GM21367 (cell line): Measurements from ENCODE around the gene ETHE1.

Experiments used
- ATAC-seq: cut with Tn5 transposase; IDR thresholded peaks from one replicate; pipeline ENCODE4 v1.9.1; 2021; ENCODE audit not compliant: unreplicated experiment

Gene ETHE1

DNA sequence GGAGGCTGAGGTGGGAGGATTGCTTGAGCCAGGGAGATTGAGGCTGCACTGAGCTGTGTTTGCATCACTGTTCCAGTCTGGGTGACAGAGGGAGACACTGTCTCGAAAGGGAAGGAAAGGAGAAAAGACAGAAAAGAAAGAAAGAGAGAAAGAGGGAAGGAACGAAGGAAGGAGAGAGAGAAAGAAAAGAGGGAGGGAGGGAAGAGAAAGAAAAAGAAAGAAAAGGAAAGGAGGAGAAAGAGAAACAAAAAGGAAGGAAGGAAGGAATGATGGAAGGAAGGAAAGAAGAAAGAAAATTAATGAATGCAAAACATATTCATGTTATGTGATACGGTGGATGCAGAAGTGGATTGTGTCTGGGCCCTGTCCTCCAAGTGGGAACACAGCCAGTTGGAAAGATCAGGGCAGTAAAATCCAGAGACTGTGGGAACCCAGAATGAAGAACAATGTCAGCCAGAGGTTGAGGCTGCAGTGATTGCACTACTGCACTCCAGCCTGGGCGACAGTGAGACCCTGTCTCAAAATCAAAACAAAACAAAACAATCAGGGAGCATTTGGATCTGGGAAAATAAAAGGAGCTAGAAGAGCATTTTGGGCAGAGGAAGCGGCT, 28.7 kb downstream of the ETHE1 start:
- no peak for ATAC-seq

DNA sequence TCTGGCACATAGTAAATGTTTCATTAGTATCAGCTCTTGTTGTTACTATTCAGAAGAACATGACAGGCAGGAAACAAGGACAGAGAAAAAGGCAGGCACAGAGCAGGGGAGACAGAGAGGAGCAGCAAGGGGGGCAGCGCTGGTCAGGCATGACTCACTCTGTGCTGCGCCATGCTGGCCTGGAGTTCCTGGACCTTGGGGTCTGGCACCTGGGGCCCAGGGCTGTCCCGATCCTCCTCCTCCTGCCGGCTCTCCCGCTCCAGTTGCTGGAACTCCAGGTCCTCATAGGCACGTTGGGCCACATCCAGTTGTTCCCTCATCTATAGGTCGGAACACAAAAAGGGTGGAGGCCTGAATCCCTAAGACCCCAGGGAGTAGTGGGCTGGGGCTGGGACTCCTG, 30.0 kb downstream of the ETHE1 start:
- no peak for ATAC-seq

DNA sequence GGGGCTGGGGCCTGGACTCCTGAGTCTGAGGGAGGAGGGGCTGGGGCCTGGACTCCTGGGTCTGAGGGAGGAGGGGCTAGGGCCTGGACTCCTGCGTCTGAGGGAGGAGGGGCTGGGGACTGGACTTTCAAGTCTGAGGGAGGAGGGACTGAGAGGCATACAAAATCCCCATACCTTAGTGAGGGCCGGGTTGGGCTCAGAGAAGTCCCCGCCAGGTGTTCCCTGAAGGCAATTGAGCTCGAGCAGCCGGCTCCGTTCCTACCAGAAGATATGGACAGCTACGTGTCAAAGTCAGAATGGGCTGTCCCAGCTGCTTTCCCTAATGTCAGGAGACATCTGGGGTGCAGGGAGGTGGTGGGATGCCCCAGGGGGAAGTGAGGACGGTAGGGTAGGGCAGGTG, 31.9 kb downstream of the ETHE1 start:
- no peak for ATAC-seq

DNA sequence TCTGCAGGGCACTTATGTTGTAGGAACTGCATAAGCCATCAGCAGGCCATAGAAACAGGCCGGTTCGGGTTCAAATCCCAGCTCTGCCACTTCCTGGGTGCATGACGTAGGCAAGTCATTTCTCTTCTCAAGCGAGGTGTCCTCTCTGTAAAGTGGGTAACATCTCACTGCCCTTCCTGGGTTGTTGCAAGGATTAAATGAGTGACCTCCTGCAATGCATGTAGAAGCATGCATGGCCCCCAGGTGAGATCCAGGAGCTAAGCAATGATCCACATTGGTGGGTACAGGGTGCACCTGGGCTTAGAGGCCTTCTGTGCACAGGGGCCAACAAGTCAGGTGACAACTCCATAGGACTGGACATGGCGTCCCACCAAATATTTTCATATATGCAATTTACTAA, 36.2 kb downstream of the ETHE1 start:
- no peak for ATAC-seq

DNA sequence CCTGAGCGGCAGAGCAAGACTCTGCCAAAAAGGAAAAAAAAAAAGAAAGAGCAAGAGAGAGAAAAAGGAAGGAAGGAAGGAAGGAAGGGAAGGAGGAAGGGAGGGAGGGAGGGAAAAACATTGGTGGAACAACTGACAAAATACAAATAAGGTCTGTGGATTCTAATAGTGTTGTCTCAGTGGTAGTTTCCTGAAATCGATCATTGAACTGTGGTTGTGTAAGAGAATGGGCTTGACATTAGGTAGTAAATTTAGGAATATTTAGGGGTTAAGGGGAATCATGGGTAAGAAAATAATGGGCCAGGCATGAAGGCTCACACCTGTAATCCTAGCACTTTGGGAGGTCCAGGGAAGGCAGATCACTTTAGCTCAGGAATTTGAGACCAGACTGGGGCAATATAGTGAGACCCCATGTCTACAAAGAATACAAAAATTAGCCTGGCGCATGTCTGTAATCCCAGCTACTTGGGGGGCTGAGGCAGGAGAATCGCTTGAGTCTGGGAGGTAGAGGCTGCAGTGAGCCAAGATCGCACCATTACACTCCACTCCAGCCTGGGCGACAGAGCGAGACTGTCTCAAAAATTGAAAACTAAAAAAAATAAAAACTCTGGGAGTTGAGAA, 36.9 kb downstream of the ETHE1 start:
- ATAC-seq: no peak

DNA sequence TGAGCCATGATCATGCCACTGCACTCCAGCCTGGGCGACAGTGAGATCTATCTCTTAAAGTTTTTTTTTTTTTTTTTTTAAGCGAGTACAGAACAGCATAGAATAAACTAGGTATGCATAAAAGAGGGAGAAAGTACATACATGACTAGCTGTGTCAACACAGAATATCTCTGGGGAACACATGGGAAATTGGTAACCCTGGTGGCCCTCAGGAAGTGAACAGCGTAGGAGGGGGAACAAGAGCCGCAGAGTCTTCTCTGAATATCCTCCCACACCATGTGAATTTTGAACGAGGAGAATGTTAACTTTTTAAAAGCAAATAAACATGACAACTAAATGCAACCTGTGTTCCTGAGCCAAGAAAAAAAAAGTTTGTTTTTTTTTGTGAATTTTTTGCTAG, 37.7 kb downstream of the ETHE1 start:
- no peak for ATAC-seq

DNA sequence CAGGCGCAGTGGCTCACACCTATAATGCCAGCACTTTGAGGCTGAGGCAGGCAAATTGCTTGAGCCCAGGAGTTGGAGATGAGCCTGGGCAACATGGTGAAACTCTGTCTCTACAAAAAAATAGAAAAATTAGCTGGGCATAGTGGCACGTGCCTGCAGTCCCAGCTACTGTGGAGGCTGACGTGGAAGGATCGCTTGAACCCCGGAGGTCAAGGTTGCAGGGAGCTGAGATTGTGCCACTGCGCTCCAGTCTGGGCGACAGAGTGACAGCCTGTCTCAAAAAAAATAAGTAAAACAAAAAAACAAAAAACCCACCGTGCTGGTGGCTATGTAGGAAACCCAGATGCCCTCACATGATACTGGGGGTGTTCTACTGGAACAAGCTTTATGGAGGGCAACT, 38.8 kb downstream of the ETHE1 start:
- no peak for ATAC-seq

DNA sequence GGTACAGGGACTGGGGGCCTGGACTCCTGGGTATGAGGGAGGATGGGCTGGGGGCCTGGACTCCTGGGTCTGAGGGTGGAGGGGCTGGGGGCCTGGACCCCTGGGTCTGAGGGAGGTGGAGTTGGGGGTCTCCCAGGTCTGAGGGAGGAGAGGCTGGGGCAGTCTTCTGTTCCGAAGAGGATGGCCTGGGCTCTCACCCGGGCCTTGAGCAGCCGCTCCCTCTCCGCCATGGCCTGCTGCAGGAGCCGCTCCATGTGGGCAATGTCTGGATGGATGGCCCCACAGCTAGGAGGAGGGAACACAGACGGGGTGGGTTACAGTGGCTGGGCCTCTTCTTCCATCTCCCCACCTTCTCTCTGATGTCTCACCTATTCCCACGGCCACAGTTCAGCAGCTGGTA, 40.6 kb downstream of the ETHE1 start:
- ATAC-seq: no peak

DNA sequence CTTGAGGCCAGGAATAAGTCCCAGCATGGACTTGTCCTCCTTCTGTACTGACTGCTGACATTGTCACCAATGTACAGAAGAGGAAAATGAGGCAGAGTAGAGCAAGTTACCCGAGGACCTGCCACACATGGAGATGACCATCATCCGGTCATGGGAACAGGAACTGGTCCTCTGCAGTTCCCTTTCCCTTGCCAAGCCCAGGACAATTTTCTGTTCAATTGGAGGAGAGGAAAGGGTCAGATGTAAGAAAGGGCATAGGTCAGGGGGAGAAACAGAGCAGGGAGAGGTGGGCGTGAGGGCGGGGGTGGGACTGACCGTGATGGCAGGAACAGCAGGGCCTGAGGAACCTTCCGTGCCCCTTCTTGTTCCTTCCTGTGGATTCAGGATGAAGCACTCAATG, 41.0 kb downstream of the ETHE1 start:
- ATAC-seq: no peak

DNA sequence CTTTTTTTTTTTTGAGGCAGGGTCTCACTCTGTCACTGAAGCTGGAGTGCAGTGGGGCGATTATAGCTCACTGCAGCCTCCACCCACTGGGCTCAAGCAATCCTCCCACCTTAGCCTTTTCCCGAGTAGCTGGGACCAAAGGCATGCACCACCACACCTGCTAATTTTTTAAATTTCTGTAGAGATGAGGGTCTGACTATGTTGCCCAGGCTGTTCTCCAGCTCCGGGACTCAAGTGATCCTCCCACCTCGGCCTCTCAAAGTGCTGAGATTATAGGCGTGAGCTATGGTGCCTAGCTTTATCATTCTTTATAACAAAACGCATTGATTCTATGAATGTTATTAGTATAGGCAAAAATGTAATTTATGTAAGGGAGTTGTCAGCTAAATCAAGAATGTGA, 43.7 kb downstream of the ETHE1 start:
- no peak for ATAC-seq

DNA sequence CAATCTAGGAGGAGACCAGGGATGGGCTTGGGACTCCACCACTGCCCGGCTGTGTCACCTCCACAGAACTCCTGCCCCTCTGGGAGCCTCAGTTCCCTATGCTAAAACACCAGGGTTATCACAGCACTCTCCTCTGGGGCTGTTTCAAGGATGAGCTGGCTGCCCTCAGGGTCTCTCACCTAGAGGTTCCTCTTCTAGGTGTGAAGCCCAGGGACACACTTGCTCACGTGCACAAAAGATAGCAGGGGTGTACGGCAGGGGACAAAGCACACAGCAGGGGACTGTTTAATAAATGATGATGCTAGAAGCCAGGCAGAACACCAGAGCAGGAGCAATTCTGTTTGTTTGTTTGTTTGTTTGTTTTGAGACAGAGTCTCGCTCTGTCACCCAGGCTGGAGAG, 44.8 kb downstream of the ETHE1 start:
- ATAC-seq: no peak

DNA sequence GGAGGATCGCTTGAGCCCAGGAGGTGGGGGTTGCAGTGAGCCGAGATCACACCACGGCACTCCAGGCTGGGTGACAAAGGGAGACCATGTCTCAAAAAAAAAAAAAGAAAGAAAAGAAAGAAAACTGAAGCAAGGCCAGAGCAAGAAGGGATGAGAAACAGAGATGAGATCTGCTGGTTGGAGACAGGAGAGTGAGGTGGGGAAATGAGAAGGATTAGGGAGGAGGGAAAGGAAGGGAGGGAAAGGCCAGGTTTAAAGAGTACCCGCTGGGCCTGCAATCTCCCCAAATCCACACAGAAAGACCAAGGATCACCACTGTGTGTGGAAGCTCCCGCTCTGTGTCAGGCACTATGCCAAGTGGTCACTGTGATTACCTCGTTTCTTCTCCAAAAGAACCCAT, 45.3 kb downstream of the ETHE1 start:
- ATAC-seq: no peak

DNA sequence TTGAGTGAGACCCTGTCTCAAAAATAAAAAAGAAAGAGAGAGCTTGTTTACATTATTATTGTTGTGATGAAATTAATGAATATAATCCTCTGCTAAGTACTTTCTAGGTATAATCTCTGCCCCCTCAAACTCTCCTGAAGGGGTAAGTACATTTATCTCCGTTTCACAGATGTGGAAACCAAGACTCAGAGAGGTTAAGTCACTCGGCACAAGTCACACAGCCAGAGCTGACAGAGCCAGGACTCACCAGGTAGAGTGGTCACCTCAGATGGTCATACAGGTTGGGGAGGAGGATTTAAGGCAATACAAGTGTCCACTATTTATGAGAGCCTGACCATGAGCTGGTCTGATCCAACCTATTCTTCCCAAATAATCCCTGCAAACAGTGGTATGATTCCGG, 46.4 kb downstream of the ETHE1 start:
- no peak for ATAC-seq

DNA sequence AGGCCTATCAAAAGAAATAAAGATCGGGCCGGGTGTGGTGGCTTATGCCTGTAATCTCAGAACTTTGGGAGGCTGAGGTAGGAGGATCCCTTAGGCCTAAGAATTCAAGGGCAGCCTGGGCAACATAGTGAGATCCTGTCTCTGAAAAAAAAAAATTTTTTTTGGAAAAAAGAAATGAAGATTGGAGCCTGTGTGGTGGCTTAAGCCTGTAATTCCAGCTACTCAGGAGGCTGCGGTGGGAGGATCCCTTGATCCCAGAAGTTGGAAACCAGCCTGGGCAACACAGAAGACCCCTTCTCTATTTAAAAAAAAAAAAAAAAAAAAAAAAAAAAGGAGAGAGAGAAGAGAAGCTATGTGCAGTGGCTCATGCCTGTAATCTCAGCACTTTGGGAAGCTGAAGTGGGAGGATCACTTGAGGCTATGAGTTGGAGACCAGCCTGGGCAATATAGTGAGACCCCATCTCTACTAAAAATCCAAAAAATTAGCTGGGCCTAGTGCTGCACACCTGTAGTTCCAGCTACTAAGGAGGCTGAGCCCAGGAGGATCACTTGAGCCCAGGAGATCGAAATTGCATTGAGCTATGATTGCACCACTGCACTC, 46.9 kb downstream of the ETHE1 start:
- no peak for ATAC-seq

DNA sequence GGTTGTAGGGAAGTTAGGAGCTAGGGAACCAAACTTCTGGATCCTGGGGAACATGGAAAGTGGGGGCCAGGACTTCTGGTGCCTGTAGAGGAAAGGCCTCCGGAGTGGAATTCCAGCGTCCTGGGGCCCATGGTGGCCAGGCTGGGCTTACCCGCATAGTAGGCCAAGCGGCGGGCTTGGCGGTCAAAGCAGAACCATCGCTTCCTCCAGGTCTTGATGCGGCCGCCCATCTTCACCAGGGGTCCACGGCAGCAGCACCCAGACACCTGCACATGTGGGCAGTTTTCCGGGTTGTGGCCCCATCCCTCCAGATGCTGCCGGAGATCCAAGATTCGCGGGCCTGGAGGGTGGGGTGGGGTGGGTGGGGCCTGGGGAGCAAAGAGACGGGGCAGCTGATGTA, 47.8 kb downstream of the ETHE1 start:
- no peak for ATAC-seq

DNA sequence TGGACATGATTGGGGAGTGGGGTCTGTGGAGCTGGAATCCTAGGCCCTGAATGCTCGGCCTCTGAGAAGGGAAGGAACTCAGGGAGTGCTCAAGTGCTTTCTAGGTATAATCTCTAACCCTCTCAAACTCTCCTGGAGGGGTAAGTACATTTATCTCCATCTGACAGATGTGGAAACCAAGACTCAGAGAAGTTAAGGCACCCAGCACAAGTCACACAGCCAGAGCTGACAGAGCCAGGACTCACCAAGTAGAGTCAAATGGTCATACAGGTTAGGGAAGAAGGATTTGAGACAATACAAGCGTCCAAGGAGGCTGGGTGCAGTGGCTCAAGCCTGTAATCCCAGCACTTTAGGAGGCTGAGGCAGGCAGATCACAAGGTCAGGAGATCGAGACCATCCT, 48.7 kb downstream of the ETHE1 start:
- no peak for ATAC-seq

DNA sequence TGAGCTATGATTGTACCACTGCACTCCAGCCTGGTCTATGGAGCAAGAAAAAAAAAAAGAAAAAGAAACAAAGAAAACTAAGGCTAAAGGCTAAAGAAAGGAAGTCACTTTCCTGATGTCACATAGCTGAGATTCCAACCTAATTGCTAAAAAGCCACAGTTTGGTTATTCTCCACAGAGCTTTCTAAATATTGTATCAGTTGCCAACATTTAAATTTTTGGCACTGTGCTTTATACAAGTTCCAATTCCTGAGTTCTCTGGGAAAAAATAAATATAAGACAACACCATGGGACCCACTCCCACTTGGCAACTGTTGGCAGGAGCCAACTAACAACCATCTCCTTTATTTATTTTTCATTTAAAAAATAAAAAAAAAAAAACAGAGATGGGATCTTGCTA, 50.4 kb downstream of the ETHE1 start:
- no peak for ATAC-seq

DNA sequence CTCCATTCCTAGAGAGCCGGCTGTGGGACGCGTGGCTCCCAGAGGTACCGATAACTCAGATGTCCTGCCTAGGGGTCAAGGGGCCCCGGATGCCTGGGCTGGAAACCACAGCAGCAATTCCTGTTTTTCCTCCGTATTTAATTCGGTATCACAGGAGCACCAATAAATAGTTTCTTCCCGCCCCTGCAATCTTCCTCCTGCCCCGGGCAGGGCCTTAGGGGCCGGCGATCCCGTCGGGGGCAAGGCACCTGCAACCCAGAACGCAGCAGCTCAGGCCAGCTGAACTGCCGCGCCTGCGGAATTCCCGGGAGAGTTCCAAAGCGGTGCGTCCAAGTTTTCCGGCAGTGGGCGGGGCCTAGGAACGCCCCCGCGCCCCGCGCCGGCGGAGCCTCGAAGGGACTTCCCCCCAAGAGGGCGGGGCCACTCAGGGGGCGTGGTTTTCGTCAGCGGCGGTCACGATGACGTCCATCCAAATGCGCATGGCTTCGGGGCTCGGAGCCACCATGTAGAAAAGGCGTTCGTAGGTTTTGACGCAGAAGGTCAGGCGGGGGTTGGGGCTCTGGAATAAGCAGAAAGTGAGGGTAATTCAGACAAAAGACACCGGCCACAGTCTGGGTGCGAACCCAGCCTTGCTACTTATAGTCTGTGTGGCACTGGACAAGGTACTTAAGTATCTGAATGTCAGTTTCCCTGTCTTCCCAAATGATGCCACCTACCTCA, 51.9 kb downstream of the ETHE1 start:
- peak; percentile 60 for ATAC-seq

DNA sequence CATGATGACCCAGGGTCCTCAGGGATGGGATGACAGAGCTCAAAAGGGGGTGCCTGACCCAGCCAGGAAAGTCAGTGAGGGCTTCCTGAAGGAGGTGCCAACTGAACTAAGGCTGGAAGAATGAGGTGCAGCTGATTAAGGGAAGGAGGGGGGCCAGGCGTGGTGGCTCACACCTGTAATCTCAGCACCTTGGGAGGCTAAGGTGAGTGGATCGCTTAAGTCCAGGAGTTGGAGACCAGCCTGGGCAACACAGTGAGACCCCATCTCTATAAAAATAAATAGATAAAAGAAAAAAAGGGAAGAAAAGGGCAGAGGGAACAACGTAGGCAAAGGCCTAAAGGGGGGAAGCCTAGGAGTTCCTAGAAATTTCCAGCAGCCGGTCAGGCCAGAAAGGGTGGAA, 52.5 kb downstream of the ETHE1 start:
- no peak for ATAC-seq

DNA sequence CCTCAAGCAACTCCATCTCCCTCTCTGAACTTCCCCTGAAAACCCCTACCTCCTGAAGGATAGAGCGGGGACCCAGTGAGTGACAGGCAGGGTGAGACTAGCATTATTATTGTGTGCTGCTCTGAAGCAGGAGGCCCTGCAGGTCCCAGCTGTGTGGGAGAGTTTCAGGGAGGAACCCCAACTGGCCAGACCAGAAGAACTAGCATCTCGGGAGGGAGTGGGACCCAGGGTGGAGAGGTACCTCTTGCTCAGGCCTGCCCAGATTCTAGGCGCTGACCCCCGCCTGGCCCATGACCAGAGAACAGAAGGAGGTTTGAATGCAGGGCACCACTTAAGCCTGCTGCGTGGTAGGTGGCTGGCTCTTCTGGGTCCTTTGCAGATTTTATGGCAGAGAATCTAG, 55.9 kb downstream of the ETHE1 start:
- ATAC-seq: no peak

DNA sequence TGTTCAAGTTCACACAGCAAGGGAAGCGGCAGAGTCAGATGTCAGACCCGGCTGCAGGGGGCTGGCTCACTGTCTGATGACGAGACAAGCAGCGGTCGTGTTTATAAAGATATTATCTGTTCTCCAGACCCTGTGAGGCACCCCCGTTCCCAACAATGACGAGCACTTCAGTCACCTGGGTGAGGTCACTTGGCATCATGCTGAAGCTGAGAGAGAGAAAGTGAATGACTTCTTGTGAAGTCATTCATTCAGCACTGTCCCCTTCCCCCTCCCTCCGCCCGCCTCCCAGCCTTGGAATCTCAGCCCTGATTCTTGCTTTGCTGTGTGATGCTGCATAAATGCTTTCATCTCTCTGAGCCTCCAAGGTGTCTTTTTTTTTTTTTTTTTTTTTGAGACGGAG, 56.7 kb downstream of the ETHE1 start:
- no peak for ATAC-seq

DNA sequence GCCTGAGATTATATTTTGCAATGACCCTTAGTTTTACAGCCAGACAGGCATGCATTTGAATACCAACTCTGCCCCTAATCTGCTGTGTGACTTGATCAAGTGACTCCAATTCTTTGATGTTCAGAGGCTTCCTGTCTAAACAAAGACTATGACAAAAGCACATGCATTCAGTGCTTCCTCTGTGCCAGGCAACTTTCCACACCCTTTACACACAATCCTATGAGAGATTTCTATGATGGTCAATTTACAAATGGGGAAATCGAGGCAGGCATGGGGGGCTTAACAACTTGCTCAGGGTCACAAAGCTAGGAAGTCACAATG, 57.9 kb downstream of the ETHE1 start:
- ATAC-seq: no peak
